ENCODE results near the gene ABCA7. TPM values are rescaled to one million over a fixed set of nuclear protein-coding genes. Genes with fewer than 3 reads are reported as not detected.

The ABCA7 gene
- total RNA-seq, 1 donor from 2014 or later = 4.8 TPM

GRCh38 chr19:1040476-1041271 is 767 bp downstream of the ABCA7 start:
- DNase-seq = peak; percentile 82

DNA sequence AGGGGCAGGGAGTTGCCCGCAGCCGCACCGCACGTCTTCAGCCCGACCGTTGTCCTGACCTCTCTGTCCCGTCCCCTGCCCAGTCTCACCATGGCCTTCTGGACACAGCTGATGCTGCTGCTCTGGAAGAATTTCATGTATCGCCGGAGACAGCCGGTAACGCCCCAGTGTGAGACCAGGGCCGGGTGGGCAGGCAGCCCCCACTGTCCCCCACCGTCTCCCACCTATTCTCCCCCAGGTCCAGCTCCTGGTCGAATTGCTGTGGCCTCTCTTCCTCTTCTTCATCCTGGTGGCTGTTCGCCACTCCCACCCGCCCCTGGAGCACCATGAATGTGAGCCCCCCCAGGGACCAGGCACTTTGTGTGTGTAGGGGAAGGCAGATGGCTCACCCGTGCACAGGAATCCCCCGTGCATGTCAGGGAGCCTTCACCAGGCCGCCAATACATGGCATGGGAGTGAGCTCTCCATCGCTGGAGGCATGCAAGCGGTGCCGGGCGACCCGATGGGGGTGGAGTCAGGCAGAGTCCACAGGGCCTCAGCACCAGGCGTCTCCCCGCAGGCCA is 1.4 kb downstream of the ABCA7 start:
- no peak for DNase-seq

DNA sequence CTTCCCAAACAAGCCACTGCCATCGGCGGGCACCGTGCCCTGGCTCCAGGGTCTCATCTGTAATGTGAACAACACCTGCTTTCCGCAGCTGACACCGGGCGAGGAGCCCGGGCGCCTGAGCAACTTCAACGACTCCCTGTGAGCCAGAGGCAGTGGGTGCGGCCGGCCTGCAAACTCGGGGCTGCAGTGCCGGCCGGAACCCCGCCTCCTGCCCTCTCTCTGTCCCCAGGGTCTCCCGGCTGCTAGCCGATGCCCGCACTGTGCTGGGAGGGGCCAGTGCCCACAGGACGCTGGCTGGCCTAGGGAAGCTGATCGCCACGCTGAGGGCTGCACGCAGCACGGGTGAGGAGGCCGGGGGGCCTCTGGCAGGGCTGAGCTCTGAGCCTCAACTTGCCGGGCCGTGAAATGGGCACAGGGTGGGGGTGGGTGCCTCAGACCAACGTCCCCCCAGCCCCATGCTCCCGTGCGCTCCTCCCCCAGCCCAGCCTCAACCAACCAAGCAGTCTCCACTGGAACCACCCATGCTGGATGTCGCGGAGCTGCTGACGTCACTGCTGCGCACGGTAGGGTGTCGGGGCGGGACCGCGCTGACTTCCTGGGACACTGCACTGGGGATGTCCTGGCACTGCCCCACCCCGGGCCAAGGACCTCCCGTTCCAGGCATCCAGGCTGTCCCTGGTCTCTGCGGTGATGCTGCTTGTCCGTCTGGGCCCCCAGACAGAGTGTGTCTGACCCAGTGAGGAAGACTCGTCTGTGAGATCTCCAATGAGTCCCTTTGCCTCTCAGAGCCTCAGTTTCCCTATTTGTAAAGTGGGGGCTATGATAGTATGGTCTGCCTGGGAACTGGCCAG is 2.2 kb downstream of the ABCA7 start:
- DNase-seq = no peak

GRCh38 chr19:1042689-1043511 is 3.0 kb downstream of the ABCA7 start:
- no peak for DNase-seq

DNA sequence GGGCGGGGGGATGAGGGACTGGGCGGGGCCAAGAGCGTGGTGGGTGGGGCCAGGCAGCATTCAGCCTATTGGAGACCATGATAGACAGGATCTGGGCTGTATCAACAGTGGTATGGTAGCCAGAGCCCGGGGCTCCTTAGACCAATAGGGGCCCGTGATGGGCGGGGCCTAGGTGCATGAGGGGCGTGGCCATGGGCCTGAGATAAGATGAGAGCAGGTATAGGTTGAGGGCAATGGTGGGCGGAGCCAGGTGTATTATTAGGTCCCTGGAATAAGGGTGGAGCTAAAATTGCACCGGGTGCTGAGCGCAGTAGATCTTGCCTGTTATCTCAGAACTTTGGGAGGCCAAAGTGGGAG is 5.3 kb downstream of the ABCA7 start:
- DNase-seq = no peak

DNA sequence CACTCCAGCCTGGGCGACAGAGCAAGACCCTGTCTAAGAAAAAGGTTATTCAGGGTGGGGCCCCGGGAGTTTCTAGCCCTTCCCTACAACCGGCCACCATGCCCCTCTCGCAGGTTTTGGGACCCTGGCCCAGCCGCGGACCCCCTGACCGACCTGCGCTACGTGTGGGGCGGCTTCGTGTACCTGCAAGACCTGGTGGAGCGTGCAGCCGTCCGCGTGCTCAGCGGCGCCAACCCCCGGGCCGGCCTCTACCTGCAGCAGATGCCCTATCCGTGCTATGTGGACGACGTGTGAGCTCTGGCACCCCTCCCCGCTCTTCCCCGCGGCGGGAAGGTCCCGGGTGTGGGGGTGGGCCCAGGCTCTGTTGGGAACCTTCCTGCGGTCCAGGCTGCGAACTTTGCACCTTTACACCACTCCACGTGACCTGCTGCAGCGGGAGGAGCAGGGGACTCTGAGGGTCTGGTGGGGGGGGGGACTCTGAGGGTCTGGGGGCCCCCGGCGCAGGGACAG is 6.3 kb downstream of the ABCA7 start:
- no peak for DNase-seq

DNA sequence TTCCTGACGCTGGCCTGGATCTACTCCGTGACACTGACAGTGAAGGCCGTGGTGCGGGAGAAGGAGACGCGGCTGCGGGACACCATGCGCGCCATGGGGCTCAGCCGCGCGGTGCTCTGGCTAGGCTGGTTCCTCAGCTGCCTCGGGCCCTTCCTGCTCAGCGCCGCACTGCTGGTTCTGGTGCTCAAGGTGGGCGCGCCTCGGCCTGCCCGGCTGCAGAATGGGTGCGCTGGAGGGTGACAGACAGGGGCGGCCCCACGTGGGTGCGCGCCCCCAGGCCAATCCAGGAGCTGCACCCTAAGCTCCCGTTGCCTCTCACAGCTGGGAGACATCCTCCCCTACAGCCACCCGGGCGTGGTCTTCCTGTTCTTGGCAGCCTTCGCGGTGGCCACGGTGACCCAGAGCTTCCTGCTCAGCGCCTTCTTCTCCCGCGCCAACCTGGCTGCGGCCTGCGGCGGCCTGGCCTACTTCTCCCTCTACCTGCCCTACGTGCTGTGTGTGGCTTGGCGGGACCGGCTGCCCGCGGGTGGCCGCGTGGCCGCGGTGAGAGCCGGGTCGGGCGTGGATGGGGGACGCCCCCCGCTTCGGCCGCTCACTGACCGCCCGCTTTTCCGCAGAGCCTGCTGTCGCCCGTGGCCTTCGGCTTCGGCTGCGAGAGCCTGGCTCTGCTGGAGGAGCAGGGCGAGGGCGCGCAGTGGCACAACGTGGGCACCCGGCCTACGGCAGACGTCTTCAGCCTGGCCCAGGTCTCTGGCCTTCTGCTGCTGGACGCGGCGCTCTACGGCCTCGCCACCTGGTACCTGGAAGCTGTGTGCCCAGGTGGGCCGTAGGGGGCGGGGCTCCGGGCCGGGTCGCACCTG is 7.2 kb downstream of the ABCA7 start:
- DNase-seq = no peak

DNA sequence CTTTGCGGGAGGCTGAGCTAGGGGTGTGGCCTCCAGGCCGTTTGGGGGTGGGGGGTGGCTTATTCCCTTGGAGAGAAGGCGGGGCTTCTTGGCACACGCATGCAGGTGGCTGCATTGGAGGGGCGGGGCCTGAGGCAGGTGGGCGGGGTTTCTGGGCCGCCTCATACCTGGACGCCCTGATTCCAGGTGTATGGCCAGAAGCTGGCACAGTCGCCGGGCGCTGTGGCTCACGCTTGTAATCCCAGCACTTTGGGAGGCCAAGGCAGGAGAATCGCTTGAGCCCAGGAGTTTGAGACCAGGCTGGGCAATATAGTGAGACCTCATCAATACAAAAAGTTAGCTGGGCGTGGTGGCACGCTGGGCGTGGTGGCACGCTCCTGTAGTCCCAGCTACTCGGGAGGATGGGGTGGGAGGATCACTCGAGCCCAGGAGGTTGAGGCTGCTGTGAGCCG is 7.8 kb downstream of the ABCA7 start:
- no peak for DNase-seq

DNA sequence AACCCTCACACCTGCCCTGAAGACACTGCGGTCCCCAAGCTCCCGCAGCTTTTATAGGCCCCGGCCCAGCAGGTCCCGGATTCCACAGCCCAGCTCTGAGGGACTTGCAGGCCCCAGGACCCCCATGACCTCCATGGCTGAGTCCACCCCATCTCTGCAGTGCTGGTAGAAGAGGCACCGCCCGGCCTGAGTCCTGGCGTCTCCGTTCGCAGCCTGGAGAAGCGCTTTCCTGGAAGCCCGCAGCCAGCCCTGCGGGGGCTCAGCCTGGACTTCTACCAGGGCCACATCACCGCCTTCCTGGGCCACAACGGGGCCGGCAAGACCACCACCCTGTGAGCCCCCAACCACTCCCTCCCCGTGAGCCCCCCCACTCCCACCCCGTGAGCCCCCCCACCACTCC is 9.2 kb downstream of the ABCA7 start:
- DNase-seq = no peak

- DNase-seq = no peak
These were observed 9.9 kb downstream of the ABCA7 start for GRCh38 chr19:1049800-1050199.

GRCh38 chr19:1050989-1051788 is 11.3 kb downstream of the ABCA7 start:
- DNase-seq = no peak

DNA sequence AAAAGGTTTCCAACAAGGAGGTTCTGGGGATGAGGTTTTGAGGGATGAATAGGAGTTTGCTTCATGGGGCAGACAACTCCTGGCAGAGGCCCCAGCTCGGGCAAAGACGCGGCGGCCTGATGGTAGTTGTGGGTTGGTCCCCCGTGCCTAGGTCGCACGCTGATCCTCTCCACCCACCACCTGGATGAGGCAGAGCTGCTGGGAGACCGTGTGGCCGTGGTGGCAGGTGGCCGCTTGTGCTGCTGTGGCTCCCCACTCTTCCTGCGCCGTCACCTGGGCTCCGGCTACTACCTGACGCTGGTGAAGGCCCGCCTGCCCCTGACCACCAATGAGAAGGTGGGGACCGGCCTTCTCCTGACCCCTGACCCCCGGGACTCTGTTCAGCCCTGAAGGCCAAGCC is 11.9 kb downstream of the ABCA7 start:
- no peak for DNase-seq

- DNase-seq = no peak
These were observed 12.6 kb downstream of the ABCA7 start for GRCh38 chr19:1052349-1052975.

GRCh38 chr19:1053176-1054101 is 13.5 kb downstream of the ABCA7 start:
- DNase-seq = no peak

- DNase-seq = no peak
These were observed 14.5 kb downstream of the ABCA7 start for GRCh38 chr19:1054102-1055027.

GRCh38 chr19:1055028-1055425 is 15.1 kb downstream of the ABCA7 start:
- DNase-seq = no peak

DNA sequence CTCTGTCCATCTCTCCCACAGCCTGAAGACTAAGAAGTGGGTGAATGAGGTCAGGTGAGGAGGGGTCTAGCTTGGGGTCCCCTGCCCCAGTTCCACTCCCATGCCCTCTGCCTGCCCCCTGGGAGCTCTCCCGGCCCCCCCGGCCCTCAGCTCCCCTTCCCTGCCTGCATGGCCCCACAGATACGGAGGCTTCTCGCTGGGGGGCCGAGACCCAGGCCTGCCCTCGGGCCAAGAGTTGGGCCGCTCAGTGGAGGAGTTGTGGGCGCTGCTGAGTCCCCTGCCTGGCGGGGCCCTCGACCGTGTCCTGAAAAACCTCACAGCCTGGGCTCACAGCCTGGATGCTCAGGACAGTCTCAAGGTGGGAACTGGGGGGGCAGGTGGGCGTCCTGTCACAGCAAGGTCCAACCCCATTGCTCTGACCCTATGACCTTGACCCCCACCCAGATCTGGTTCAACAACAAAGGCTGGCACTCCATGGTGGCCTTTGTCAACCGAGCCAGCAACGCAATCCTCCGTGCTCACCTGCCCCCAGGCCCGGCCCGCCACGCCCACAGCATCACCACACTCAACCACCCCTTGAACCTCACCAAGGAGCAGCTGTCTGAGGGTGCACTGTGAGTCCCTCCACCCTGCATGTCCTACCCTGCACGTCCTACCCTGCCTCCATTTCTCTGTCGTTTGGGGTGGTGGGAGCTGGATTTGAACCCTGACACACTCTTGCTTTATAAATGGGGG is 16.1 kb downstream of the ABCA7 start:
- no peak for DNase-seq
